ENCODE results near the gene BBC3.

- TF ChIP-seq GATA2 (IDR thresholded peaks at IDR 0.05; ENCODE audit: low read depth, low read length), result no peak
- no peak for TF ChIP-seq GATA3 (IDR thresholded peaks at IDR 0.05; ENCODE audit: low read depth, low read length)
Measured at GRCh38 chr19:47186446-47187334, 44.3 kb downstream of the BBC3 start.
